ENCODE measurements around the gene KMT2C. TPM values are rescaled to one million over a fixed set of nuclear protein-coding genes. Genes with fewer than 3 reads are reported as not detected.

The KMT2C gene
- total and polyA plus RNA-seq, 2 experiments from 2014 or later = 7.2 to 14.2 TPM

GRCh38 chr7:152152267-152152666 lies 283.5 kb downstream of the KMT2C start:
- TF ChIP-seq EZH2 (IDR thresholded peaks at IDR 0.05; ENCODE audit: insufficient read depth, poor library complexity, severe bottlenecking) = no peak
- no peak for TF ChIP-seq EZH2phosphoT487 (IDR thresholded peaks at IDR 0.05; ENCODE audit: insufficient read depth, low read depth)
- in situ Hi-C loops (cut with MboI) = no loop called here
- Histone ChIP-seq H3K27ac (no peak overlapping the region), H2AFZ (no peak overlapping the region), H3K9ac (no peak overlapping the region), H4K20me1 (ENCODE audit: insufficient read depth) (no peaks in the 10 kb centered on the region), H3K27me3 (replicated peaks; ENCODE audit: insufficient read depth) (no peaks in the 10 kb centered on the region), H3K9me3 (ENCODE audit: low read depth) (no peaks in the 10 kb centered on the region), H3K4me3 (no peak overlapping the region), H3K4me2 (ENCODE audit: unreplicated experiment) (no peak overlapping the region), H3K36me3 (ENCODE audit: low read depth) (peaks cover 76% of the 10 kb centered on the region), H3K9me2 (ENCODE audit: insufficient read depth) (no peaks in the 10 kb centered on the region), H3F3A (ENCODE audit: insufficient read depth) (peaks cover under 1% of the 10 kb centered on the region; the same call in 1 of the 2 replicates), H3K4me1 (ENCODE audit: insufficient read depth) (no peaks in the 10 kb centered on the region), H3K79me2 (ENCODE audit: insufficient read depth) (no peaks in the 10 kb centered on the region)
- WGBS, 2 experiments (ENCODE audit: low coverage in 1 of 2, low lambda C conversion rate in 2 of 2, missing lambda C conversion rate in 2 of 2) = 98% methylated on average over 5 of the region's 5 CpGs
- DNase-seq = no peak

GRCh38 chr7:152149363-152149762 lies 286.4 kb downstream of the KMT2C start:
- 97 to 99% methylated on average over 6 of the region's 6 CpGs for WGBS, 2 experiments (ENCODE audit: low coverage in 1 of 2, low lambda C conversion rate in 2 of 2, missing lambda C conversion rate in 2 of 2)

GRCh38 chr7:152148706-152149105 lies 287.1 kb downstream of the KMT2C start:
- no peak overlapping the region for H3K9ac ChIP-seq
- no peaks in the 10 kb centered on the region for H3K27me3 ChIP-seq (replicated peaks; ENCODE audit: insufficient read depth)
- H3K4me1 ChIP-seq (ENCODE audit: insufficient read depth) = peaks cover 17% of the 10 kb centered on the region
- no peak for DNase-seq
- H3K4me3 ChIP-seq = no peak overlapping the region
- 93 to 95% methylated on average over 5 of the region's 5 CpGs for WGBS, 2 experiments (ENCODE audit: low coverage in 1 of 2, low lambda C conversion rate in 2 of 2, missing lambda C conversion rate in 2 of 2)
- H3K9me2 ChIP-seq (ENCODE audit: insufficient read depth) = no peaks in the 10 kb centered on the region
- H3K27ac ChIP-seq = no peak overlapping the region
- H3K36me3 ChIP-seq (ENCODE audit: low read depth) = peaks cover 68% of the 10 kb centered on the region
- no peaks in the 10 kb centered on the region for H3K79me2 ChIP-seq (ENCODE audit: insufficient read depth)
- TF ChIP-seq EZH2phosphoT487 (IDR thresholded peaks at IDR 0.05; ENCODE audit: insufficient read depth, low read depth) = no peak
- TF ChIP-seq EZH2 (IDR thresholded peaks at IDR 0.05; ENCODE audit: insufficient read depth, poor library complexity, severe bottlenecking) = no peak
- H3K9me3 ChIP-seq (ENCODE audit: low read depth) = no peaks in the 10 kb centered on the region
- in situ Hi-C loops (cut with MboI) = no loop called here
- H3K4me2 ChIP-seq (ENCODE audit: unreplicated experiment) = no peak overlapping the region
- H4K20me1 ChIP-seq (ENCODE audit: insufficient read depth) = peaks cover 14% of the 10 kb centered on the region; the same call in 1 of the 2 replicates
- H3F3A ChIP-seq (ENCODE audit: insufficient read depth) = peaks cover 28% of the 10 kb centered on the region
- no peak overlapping the region for H2AFZ ChIP-seq

More at GRCh38 chr7:152149363-152149762, 286.4 kb downstream of the KMT2C start:
- Histone ChIP-seq H3K4me3 (no peak overlapping the region), H2AFZ (no peak overlapping the region), H3K79me2 (ENCODE audit: insufficient read depth) (no peaks in the 10 kb centered on the region), H3K4me1 (ENCODE audit: insufficient read depth) (peaks cover 17% of the 10 kb centered on the region), H3K27ac (no peak overlapping the region), H3K36me3 (ENCODE audit: low read depth) (peaks cover 70% of the 10 kb centered on the region), H3K9me2 (ENCODE audit: insufficient read depth) (no peaks in the 10 kb centered on the region), H3K27me3 (replicated peaks; ENCODE audit: insufficient read depth) (no peaks in the 10 kb centered on the region), H3K9me3 (ENCODE audit: low read depth) (no peaks in the 10 kb centered on the region), H3K4me2 (ENCODE audit: unreplicated experiment) (no peak overlapping the region), H4K20me1 (ENCODE audit: insufficient read depth) (peaks cover 13% of the 10 kb centered on the region; the same call in 1 of the 2 replicates), H3F3A (ENCODE audit: insufficient read depth) (peaks cover 28% of the 10 kb centered on the region), H3K9ac (no peak overlapping the region)
- TF ChIP-seq EZH2phosphoT487 (IDR thresholded peaks at IDR 0.05; ENCODE audit: insufficient read depth, low read depth) (no peak), EZH2 (IDR thresholded peaks at IDR 0.05; ENCODE audit: insufficient read depth, poor library complexity, severe bottlenecking) (no peak)
- no peak for DNase-seq
- in situ Hi-C loops (cut with MboI) = no loop called here

- no peak overlapping the region for H3K9ac ChIP-seq
- H3K4me1 ChIP-seq (ENCODE audit: insufficient read depth) = peaks cover 17% of the 10 kb centered on the region
- no peaks in the 10 kb centered on the region for H3K79me2 ChIP-seq (ENCODE audit: insufficient read depth)
- H3K9me3 ChIP-seq (ENCODE audit: low read depth) = no peaks in the 10 kb centered on the region
- in situ Hi-C loops (cut with MboI) = no loop called here
- TF ChIP-seq EZH2 (IDR thresholded peaks at IDR 0.05; ENCODE audit: insufficient read depth, poor library complexity, severe bottlenecking) (no peak), EZH2phosphoT487 (IDR thresholded peaks at IDR 0.05; ENCODE audit: insufficient read depth, low read depth) (0 out of 2 replicates have a peak, but pooled peaks have one; percentile 75)
- WGBS, 2 experiments (ENCODE audit: low coverage in 1 of 2, low lambda C conversion rate in 2 of 2, missing lambda C conversion rate in 2 of 2) = 71 to 81% methylated on average over 4 of the region's 4 CpGs
- peak; percentile 67 for DNase-seq
- no peaks in the 10 kb centered on the region for H3K9me2 ChIP-seq (ENCODE audit: insufficient read depth)
- H3K27me3 ChIP-seq (replicated peaks; ENCODE audit: insufficient read depth) = no peaks in the 10 kb centered on the region
- peaks cover 72% of the 10 kb centered on the region for H3K36me3 ChIP-seq (ENCODE audit: low read depth)
- peaks cover 28% of the 10 kb centered on the region for H3F3A ChIP-seq (ENCODE audit: insufficient read depth)
- H2AFZ ChIP-seq = no peak overlapping the region
- H3K4me2 ChIP-seq (ENCODE audit: unreplicated experiment) = no peak overlapping the region
- peaks cover 14% of the 10 kb centered on the region; the same call in 1 of the 2 replicates for H4K20me1 ChIP-seq (ENCODE audit: insufficient read depth)
- 0 out of 2 replicates have a peak overlapping the region, but pooled peaks have one; percentile 11 for H3K27ac ChIP-seq
- H3K4me3 ChIP-seq = no peak overlapping the region
Observed at GRCh38 chr7:152145853-152146466, 289.8 kb downstream of the KMT2C start.
